22Rv1 (cell line): ENCODE measurements around the gene SATB1.

Experiments used
- H3K27ac ChIP-seq: fragments of 450-650 bp; 2 replicates; pipeline ENCODE4 v1.5.1; 2017
- ZFX ChIP-seq: fragments of 450-650 bp; IDR thresholded peaks from 2 replicates; pipeline ENCODE4 v1.6.1; 2017; ENCODE audit warnings: antibody characterized with exemption, borderline replicate concordance
- TF ChIP-seq, protein P1 (sequence below): fragments of 450-650 bp; IDR thresholded peaks from 2 replicates; pipeline ENCODE4 v1.5.1; 2017; ENCODE audit warnings: mild to moderate bottlenecking

The SATB1 gene

DNA sequence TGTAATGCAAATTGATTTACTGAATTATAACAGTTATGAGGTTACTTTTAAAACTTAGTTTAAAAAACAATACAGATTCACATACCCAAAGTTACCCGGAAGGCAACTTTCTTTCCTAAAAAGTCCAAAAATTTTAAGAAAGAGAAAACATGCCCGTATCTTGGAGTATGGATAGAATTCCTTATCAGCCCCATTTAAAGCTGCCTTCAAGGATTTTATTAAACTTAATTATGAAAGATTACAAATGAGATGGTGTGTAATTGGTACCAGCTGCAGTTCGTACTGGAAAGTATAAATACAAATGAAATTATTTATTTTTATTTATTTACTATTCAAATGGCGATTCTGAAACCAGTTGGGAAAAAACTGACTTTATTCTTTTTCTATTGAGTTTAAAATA, 39.4 kb downstream of the SATB1 start:
- H3K27ac ChIP-seq: no peak overlapping the region

DNA sequence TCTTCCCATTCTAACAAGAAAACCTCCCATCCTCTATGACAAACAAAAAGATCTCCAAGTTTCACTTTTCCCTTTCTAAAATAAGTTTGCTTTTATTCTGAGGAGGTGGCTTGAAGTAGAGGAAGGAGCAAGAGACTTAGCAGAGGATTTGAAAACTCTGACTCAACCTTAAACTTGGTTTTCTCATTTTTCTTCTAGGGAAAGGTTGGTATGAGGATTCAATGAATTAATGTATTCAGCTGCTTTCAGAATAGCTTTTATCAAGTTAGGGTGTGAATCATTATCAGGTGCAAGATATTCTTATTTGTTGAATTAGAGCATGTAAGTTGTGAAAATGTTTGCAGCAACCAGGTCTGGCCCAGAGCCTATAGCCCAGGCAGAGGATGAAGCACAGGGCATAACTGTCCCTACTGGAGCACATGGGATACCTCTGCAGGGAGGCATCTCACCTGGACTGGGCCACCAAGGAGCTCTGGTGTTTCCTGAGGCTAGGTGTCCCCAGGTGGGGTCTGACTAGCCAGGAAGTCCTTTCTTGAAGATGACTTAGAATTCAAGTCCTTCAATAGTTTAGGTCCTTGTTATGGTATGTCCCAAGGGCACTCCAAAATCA, 42.3 kb downstream of the SATB1 start:
- TF ChIP-seq, protein P1, sequence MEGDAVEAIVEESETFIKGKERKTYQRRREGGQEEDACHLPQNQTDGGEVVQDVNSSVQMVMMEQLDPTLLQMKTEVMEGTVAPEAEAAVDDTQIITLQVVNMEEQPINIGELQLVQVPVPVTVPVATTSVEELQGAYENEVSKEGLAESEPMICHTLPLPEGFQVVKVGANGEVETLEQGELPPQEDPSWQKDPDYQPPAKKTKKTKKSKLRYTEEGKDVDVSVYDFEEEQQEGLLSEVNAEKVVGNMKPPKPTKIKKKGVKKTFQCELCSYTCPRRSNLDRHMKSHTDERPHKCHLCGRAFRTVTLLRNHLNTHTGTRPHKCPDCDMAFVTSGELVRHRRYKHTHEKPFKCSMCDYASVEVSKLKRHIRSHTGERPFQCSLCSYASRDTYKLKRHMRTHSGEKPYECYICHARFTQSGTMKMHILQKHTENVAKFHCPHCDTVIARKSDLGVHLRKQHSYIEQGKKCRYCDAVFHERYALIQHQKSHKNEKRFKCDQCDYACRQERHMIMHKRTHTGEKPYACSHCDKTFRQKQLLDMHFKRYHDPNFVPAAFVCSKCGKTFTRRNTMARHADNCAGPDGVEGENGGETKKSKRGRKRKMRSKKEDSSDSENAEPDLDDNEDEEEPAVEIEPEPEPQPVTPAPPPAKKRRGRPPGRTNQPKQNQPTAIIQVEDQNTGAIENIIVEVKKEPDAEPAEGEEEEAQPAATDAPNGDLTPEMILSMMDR: no peak
- TF ChIP-seq ZFX: no peak
- no peak overlapping the region for H3K27ac ChIP-seq

More for the DNA sequence above, 39.4 kb downstream of the SATB1 start:
- TF ChIP-seq, protein P1: no peak
- no peak for TF ChIP-seq ZFX

DNA sequence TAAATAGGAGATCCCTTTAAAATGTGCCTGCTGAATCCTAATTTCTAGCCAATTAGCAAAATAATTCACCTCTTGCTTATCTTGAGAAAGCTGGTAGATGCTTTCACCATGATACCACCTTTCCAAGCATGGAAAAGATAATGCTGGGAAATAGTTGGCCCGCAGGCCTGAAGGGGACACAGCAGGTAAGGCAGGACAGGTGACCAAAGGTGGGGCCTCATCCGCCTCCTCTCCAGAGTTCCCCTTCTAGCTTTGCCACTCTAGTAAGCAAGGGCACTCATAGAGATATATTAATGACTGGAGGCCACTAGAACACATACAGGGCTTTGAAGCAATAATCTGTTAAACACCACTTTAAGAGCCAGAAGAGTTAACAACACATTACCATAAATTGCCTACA, 45.5 kb downstream of the SATB1 start:
- no peak overlapping the region for H3K27ac ChIP-seq
- no peak for TF ChIP-seq ZFX
- TF ChIP-seq, protein P1: no peak

DNA sequence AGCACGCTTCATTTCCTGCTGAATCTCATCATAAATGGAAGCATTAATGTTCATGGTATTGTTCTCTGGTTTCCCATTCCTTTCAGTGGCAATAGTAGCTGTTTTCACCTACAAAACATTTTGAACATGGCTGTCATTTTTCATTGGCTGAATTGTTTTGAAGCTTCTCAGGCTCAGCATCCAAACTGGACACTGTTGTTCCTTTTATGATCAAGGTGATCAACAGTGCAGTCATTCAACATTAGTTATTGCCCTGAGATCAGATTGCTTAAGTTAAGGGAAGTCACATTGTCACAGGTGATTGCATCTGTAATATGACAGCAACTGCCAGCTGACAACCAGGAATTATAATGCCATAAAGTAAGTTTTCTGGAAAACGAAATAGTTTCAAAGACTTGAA, 46.9 kb downstream of the SATB1 start:
- TF ChIP-seq, protein P1: no peak
- TF ChIP-seq ZFX: no peak
- no peak overlapping the region for H3K27ac ChIP-seq

DNA sequence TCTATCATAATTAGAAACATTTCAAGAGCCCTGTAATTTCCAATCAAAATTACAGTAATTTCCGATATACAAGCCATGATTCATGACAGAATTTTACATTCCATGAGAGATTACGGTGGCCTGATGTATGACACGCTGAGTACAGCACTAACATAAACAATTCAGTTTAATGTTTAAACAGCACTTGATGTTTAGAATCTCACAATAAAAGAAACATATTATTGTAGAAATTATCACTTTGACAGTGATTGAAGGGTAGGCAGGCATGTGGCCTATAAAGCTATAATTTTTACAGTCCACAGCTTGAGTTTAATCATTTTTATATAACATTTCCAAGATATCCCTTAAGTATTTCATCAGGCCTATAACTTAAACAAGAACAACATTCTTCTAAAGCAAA, 48.5 kb downstream of the SATB1 start:
- no peak overlapping the region for H3K27ac ChIP-seq
- TF ChIP-seq, protein P1: no peak

DNA sequence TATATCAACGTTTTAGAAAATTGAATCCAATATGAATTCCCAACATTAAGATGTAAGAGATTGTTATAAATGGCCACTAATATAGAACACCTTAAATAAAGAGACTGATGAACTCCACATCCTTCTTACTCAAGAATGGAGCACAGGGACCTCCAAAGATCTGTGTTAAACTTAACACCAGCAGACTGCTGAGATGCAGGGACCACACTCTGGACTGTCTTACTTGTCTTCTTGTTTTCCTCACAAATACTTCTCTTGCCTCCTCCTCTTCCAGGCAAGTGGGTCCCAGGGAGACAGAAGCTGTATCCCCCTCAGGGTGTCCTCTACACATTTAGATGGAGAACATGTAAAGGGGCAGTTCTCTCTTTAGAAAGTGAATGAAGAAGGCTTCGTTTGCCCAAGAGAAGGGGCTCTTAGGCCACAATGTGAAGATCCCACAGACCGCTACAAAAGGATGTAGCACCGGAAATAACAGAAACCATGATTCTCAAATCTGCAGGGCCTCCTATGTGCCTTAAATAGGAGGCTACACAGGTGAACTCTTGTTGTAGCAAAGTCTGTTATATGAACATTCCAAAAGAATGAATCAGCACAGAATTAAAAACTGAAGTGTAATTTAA, 52.2 kb downstream of the SATB1 start:
- no peak overlapping the region for H3K27ac ChIP-seq
- no peak for TF ChIP-seq ZFX
- TF ChIP-seq, protein P1: no peak

DNA sequence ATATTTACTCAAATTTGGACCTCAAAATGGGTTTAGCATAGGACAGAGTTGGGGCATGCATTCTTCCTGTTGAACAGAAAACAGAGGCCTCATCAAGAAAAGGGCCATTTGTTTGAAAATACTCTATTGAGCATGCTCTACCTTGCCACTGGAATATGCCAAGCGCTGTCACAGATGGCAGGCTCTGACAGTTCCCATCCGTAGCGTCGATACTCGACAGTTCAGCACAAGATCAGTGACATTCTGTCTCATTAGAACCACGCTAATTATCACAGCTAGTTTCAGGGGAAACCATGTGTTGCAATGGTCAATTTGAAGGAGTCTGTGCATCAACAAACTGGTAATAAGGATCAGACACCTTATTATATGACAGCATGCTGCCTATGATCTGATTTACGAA, 54.5 kb downstream of the SATB1 start:
- no peak for TF ChIP-seq ZFX
- TF ChIP-seq, protein P1: no peak
- no peak overlapping the region for H3K27ac ChIP-seq
